Activated T-helper 1 cell treated with anti-CD3 and anti-CD28 coated beads, Interleukin-2, amount 50 U/mL, for 16 hours (primary cell): ENCODE results near the gene ANO5.
"Not testable (repeated sequence)": the region's sequence is repeated elsewhere in the genome, so short reads cannot be mapped to it uniquely, and the experiment has no call there.

ENCODE experiments used
- DNase-seq, 2 donors: peaks; one replicate each; pipeline ENCODE4 v3.0.0-alpha.2; 2020; ENCODE audit warnings: low read depth in 1 of 2, low spot score in 1 of 2

Gene ANO5

DNA sequence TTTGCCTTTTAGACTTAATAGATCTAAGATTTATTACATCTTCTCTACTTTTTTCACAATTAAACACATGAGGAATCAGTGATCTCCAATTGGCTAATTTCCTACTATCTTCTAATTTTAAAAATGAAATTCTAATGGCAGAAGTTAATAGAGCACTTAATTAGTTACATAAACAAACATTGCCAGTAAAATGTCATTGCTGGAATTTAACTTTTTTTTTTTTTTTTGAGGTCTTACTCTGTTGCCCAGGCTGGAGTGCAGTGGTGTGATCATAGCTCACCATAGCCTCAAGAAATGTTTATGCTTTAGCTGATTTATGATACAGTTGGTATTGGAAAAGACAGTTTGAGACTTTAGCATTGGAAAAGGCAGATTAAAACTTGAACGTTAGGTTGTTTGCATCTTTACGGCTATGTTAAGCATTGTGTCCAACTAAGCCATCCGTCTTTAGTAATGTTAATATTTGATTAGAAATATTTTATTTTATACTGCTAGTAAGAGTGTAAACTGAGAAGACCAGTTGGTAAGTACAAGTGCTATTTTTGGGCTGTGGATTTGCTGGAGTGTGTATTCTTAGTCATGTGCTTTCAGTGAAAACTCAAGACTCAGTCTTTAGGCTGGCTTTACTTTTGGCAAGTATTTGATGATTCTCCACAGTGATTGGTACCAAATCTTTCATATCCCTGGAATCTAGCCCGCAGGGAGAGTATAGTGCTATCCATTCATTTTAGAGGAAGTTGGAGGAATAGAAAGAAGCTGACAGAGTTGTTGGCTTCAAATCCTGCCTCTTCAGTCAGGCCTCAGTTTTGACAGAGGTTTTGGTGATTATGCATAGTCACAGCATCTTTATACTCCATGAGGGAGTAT is 4.5 kb downstream of the ANO5 start:
- DNase-seq = no peak

DNA sequence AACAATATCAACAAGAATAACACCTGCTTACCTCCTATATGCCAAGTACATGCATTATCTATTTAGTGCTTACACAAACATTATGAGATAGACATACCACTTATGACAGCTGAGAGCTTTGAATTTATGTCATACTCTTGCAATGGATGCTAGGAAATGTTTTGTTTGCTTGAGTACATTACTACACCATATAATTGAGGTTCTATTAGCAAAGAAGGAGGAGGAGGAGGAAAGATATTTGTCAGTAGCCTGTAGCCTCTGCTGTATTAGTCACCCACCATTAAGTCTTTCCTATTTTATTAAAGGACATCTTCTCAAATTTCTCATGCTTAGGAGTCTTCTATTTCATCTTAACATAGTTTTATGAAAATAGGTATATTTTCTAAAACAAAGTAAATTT is 6.4 kb downstream of the ANO5 start:
- DNase-seq = no peak

DNA sequence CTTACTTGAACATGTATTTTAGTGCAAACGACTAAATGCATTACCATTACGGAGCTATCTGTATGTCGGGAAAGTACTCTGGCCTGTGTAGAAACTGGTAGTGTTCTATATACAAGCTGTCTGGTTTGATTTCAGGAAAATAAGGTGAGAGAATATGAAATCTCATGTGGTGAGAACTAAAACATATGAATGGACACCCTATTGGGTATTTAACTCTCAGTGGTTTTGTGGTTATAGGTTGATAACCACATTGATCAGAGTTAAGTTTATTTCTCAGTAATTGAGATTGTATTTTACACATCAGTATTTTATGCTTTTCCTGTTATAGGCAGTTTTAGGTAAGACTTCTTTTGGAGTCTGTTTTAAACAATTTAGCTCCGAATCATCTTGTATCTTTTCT is 10.4 kb downstream of the ANO5 start:
- no peak for DNase-seq

DNA sequence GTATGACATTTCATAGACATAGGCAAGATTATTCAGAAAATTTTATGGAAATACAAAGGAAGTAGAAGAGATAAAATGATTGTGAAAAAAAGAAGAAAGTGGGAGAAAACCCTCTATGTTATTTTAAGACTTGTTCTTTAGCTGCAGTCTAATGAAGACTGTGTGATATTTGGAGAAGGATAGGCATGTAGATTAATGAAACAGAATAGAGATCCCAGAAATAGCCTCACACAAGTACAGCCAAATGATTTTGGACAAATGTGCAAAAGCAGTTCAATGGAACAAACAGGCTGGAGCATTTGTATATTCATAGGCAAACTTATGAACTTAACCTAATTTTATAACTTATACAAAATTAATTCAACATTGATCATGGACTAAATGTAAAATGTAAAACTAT is 14.3 kb downstream of the ANO5 start:
- no peak for DNase-seq

DNA sequence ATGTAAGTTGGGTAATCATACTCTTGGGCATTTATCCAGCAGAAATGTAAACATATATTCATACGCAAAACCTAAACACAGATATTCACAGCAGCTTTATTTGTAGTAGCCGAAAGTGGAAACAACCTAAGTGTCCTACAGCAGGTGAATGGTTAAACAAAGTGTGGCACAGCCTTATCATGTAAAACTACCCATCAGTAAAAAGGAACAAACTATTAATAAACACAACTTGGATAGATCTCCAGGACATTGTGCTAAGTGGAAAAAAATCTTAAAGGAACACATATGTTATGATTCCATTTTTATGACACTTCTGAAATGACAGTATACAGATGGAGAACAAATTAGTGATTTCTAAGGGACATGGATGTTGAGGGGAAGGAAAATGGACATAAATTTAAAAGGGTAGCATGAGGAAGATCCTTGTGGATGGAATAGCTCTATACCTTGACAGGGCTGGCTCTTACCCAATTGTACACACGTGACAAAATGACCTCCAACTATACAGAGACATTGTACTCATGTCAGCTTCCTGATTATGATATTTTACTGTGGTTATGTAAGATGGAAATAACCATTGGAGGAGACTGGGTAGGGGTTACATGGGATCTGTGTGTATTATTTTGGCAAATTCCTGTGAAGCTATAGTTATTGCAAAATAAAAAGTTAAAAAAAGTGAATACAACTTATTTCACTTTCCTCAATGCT is 15.4 kb downstream of the ANO5 start:
- no peak for DNase-seq

DNA sequence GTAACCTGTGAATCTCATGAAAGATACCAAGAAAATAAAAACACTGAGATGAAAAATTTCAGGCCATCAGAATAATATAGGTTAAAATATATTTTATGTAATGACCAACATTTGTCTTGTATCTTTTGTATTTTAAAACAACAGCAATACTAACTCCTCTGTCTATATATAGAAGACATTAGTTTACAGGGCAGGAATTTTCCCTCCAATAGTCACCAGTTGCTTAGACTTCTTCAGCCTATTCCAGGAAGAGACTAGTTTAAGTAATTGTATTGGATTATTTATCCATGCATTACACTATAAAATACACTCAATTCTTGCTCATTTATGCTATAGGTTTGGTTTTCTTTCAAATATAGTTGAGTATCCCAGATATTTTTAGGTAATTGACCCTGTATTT is 24.1 kb downstream of the ANO5 start:
- no peak for DNase-seq

DNA sequence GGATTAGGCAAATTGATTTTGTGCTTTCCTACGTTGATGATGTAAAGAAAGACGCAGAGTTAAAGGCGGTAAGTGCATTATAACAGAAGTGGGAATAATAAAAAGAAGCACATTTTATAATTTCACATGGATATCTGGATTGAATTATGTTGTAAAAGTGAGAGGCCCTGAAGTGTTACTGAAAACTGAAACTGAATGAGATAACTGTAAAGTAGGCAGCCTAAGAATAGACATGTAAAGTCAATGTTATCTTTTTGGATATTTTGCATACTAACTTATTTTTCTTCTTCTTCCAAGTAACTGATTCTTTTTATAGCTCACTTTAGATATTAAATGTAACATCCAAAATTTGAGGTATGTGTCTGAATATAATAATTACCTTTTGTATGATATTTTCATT is 28.3 kb downstream of the ANO5 start:
- DNase-seq = no peak

DNA sequence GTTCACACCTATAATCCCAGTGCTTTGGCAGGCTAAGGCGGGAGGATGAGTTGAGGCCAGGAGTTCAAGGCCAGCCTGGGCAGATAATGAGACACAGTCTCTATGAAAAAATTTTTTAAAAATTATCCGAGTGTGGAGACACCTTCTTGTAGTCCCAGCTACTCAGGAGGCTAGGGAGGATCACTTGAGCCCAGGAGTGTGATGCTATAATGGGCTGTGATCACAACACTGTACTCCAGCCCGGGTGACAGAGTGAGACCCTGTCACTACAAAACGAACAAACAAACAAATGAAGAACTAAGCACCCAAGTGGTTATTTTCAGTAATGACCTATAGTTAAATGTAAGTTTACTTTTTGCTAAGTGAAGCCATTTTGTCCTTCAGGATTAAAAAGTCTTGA is 32.3 kb downstream of the ANO5 start:
- no peak for DNase-seq

DNA sequence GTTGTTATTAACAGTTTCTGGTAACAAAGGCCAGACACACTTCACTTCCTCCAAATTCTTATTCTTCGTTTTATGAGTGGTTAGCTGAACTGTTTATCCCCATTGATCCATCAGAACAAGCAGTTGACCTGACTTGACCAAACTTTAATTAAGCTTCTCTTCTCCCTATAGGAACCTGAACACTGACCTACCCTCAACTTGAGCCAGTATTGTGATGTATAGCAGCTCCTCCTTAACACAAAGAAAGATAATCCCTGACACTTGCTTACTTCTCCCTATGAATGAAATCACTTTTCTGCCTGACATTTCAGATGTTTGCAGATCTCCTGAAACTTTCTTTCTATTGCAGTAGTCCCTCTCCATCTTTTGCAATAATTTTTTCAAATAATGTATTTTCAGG is 41.9 kb downstream of the ANO5 start:
- DNase-seq = no peak

DNA sequence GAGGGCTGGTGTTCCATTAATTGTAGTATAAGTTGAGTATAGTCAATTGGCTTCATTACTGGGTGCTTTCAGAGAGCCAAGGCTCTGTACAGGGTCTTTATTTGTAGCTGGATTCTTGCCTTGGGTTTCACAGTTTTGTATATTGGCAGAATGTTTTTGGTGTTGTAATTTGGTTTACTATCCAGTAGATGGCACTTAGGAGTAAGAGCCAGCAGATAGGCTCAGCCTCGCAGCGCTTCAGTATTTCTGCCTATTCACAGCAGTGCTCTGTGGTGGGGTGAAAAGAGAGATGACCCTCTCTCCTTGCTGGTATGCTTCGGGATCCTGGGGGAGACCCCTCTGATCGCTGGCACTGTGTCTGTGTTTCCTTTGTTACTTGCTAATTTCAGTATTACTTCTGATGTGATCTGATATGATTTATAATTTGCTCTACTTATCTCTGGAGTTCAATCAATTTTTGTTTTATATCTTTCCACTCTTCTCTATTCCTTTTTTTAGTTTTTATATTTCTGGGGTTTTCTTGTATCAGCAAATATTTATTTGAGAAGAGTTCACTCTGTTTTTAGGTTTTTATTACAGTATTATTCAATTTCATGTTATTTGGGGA is 52.2 kb downstream of the ANO5 start:
- DNase-seq = no peak

DNA sequence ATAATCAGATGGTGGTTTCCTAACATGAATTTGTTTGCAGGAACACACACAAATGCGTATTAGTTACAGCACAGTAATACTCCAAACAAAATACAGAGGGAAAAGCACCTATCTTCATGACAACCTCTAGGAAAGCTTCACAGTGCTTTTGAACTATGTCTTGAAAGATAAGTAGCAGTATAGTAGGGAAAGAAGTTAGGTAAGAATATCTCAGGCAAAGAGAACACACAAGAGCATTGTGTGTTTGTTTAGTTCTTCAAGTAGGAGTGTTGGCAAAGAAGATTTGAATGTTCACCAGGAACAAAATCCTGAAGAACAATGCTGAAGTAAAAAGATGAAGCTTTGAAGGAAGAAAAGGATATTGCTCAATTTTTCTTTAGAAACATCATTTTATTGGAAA is 54.1 kb downstream of the ANO5 start:
- DNase-seq = no peak

DNA sequence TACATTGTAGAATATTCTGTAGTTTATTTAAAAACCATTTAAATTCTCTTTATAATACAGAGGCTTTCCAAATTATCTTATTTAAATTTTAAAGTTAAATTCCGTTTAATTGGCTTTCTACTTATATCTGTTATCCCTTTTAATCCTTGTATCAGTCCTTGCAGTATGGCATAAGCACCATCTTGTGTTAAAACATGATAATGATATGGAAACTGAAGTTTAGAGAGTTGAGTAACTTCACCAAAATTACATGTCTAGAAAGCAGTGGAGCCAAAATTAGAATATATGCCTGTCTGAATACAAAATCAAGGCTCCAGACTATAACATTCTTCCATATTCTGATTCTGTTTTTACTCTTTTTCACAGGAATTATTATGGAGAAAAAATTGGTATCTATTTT is 57.0 kb downstream of the ANO5 start:
- DNase-seq = no peak

DNA sequence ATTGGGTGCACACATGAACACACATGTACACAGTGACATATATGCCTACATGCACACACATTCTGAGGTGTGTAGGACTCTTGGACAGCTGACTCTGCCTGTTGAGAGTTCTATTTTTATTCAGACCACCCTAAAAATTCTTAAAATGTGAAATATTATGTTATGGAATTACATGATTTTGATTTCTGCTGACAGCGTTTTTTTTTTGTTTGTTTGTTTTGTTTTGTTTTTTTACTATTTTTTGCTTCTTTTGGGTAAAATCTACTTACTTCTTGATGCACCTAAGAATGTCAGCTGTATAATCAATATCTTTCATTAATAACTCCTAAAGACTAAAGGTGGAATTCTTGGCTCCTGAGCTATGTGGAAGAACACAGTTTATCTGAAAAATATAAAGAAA is 64.0 kb downstream of the ANO5 start:
- no peak for DNase-seq

DNA sequence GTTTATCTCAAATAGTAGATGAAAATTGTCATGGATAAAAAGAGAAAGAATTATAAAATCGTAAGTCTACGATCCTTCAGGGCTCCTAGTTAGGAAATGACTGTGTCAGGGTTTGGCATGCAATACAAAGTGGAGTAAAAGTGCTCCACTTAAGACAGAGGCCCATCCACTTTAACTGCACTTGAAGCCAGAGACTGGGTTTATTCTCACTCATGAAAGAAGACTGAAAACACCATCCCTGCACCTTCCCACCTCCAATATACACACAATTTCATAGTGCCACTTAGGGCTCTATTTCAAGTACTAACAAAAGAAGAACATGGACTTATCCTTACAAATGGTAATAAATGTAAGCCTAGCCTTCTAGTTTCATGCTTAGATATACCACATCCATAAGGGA is 70.7 kb downstream of the ANO5 start:
- DNase-seq = no peak

DNA sequence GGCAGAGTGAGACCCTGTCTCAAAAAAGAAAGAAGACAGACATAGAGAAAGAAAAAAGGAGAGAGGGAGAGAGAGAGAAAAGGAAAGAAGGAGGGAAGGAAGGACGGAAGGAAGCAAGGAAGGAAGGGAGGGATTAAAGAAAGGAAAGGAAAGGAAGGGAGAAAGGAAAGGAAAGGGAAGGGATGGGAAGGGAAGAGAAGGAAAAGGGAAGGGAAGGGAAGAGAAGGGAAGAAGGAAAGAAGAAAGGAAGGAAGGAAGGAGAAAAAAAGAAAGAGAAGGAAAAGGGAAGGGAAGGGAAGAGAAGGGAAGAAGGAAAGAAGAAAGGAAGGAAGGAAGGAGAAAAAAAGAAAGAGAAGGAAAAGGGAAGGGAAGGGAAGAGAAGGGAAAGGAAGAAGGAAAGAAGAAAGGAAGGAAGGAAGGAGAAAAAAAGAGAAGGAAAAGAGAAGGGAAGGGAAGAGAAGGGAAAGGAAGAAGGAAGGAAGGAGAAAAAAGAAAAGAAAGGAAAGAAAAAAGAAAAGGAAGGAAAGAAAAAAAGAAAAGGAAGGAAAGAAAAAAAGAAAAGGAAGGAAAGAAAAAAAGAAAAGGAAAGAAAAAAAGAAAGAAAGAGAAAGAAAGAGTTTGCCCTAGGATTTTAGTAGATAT is 76.2 kb downstream of the ANO5 start:
- not testable (repeated sequence) for DNase-seq

DNA sequence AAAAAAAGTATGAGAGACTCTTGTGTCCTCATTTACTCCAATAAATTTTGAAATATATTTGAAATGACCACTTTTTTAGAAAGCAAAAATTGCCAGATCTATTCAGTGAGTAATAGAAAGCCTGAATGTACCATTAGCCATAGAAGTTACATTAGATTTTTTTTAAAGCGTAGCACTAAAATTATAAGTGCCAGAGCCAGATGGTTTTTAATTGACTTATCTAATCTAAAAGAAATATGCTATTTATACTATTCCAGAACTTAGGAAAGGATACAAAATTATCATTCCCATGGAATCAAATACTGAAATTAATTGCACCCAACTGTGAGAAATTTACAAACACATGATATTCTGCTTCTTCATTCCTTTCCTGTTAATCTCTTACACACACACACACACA is 80.9 kb downstream of the ANO5 start:
- DNase-seq = no peak

DNA sequence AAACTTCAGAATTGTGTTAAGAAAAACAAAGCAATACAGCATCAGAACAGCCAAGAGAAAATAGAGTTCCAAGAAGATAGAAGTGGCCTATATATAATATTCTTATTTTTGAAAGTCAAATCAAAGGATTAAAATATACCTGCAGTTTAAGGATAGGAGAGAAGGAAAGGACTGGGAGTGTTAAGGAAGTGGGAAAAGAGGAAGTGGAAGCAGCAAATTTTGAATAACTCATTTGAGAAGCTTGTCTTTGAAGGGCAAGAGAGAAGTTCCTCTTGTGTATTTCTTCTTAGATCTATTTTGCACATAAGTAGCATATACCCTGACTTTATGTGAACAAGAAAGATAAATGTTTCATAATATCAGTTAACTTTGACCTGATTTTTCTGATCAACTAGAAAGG is 82.7 kb downstream of the ANO5 start:
- no peak for DNase-seq

DNA sequence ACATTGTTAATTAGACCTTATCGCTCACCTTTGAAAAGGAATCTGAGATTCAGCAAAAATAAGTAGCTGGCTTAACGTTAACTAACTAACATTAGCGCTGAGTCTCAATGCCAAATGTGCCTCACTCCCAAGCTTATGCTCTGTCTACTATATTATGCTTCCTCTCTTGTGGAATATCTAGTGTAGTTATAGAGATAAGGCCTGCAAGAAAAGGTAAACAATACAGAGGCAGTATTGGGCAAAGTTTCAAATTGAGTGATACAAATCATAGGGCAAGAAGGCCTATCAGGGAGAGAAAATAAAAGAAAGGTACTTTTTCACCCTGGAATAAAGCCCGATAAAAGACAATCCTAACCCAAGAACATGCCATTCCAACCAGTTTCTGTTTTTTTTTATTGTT is 83.7 kb downstream of the ANO5 start:
- DNase-seq = no peak

DNA sequence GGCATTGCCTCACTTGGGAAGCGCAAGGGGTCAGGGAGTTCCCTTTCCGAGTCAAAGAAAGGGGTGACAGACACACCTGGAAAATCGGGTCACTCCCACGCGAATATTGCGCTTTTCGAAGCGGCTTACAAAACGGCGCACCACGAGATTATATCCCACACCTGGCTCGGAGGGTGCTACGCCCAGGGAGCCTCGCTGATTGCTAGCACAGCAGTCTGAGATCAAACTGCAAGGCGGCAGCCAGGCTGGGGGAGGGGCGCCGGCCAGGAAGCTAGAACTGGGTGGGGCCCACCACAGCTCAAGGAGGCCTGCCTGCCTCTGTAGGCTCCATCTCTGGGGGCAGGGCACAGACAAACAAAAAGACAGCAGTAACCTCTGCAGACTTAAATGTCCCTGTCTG is 92.1 kb downstream of the ANO5 start:
- DNase-seq = not testable (repeated sequence)

DNA sequence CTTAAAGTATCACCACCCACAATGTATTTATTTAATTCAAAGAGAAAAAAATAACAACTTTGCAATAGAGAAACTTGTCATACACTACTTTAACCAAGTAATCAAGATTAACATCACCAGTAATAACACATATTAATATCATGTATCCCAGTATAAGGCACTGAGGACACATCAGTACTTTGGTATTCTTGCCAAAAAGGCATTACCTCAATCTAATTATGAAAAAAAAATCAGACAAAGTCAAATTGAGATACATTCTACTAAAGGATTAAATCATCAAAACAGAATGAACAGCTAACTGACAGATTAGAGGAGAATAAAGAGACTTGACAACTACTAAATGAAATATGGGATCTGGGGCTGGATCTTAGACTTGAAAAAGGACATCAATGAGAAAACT is 109.5 kb downstream of the ANO5 start:
- DNase-seq = no peak

DNA sequence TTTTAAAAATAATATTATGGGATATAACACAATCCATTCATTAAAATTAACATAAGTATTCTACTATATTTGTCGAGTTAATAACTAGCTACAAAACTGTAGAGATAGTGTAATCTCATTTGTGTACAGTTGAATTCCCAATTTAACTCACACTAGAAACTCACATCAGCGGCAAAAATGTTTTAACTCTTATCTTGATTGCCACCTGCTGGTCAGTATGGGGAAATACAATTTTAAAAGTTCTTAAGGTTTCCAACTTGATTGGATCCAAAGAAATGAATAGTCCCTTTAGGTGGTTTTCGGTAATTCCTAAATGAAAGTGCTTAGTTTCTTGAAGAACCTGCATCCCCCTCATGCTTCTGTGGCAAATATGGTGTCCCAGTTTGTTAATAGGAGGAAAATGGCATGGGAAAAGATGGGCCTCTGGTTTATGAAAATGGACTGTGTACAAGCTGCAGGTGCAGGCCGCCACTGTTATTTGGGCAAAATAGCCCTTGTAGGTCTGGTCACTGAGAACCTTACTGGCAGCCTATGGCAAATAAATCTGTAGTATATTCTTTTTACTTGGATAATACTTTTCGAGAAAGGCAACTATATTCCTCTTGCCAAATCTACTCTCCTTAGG is 111.6 kb downstream of the ANO5 start:
- DNase-seq = no peak
